NCI-H82 (cell line): Measurements from ENCODE around the gene ALLC.

Experiments used
- DNase-seq: peaks from one replicate; lab custom pipeline; 2025; lab: John Stamatoyannopoulos, UW

Gene ALLC

GRCh38 chr2:3639653-3640052 lies 18.3 kb upstream of the ALLC start:
- DNase-seq = no peak

- DNase-seq = no peak
These were observed 16.8 kb upstream of the ALLC start for GRCh38 chr2:3641181-3641580.

DNA sequence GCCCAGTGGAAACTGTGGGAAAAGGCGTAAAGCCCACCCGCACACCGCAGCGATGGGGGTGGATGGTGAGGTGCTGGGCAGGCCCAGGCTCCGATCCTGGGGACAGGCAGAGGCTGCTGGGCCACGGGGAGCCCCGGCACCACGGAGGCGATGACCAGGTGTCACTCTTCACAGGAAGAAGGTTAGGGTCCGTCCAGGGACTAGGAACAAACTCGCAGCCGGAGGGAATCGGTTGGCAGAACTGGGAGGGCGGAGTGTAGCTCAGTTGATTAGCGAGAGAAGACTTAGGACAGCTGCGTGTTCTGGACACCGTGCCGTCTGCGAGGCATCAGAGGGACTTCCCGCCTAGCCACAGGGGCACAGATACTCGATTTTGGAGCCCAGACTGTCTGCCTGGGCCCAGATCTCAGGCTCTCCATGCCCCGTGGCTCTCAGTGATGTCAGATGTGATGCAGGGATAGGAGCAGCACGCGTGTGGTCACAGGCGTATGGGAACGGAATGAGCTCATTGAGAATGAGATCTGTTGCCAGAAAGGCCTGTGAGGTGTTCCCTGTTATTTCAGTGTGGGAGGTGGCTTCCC lies 16.1 kb upstream of the ALLC start:
- no peak for DNase-seq

- DNase-seq = no peak
These were observed 15.3 kb upstream of the ALLC start for GRCh38 chr2:3642521-3643215.

DNA sequence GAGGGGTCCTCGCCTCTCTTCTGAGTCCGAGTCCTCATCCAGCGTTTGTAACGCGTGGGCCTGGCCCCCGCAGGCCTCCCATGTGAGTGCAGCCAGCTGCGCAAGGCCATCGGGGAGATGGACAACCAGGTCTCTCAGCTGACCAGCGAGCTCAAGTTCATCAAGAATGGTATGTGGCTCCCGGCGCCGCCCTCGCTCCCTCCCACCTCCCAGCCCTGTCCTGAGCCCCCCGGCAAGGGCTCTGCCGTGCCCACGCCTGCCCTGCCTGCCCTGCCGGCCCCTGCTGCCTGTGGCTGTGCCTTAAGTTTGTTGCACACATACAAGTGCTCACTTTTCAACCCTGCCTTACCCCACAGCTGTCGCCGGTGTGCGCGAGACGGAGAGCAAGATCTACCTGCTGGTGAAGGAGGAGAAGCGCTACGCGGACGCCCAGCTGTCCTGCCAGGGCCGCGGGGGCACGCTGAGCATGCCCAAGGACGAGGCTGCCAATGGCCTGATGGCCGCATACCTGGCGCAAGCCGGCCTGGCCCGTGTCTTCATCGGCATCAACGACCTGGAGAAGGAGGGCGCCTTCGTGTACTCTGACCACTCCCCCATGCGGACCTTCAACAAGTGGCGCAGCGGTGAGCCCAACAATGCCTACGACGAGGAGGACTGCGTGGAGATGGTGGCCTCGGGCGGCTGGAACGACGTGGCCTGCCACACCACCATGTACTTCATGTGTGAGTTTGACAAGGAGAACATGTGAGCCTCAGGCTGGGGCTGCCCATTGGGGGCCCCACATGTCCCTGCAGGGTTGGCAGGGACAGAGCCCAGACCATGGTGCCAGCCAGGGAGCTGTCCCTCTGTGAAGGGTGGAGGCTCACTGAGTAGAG lies 14.4 kb upstream of the ALLC start:
- DNase-seq = no peak

- no peak for DNase-seq
These were observed 13.8 kb upstream of the ALLC start for GRCh38 chr2:3644246-3644525.

- DNase-seq = no peak
These were observed 13.0 kb upstream of the ALLC start for GRCh38 chr2:3644891-3645605.

DNA sequence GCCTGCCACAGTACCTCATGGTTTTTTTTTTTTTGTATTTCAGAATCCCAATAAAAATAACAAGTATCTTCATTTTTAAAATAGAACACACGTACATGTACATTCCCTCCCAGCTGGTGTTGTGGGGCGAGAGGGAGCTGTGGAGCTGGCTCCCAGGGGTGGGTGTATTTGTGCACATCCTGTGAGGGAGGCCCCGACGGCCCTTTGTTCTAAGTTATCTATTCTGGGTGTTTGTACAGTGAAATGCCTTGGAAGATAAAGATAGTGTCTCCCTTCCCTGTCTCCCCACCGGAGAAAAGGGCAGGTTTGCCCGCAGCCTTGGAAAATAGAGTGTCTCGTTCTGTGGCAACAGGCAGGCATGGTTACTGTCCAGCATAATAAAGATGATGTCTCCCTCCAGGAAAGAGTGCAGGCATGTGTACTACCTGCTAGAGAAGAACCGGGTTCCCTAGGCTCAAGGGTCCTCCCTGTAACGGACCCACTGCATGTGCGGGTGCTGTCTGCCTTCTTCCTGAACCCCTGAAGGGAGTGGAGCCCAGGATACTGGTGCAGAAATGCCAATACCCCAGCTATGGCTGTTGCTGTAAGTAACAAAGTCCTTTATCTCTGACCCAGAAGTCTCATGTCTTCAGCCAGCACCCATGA lies 12.1 kb upstream of the ALLC start:
- DNase-seq = no peak

DNA sequence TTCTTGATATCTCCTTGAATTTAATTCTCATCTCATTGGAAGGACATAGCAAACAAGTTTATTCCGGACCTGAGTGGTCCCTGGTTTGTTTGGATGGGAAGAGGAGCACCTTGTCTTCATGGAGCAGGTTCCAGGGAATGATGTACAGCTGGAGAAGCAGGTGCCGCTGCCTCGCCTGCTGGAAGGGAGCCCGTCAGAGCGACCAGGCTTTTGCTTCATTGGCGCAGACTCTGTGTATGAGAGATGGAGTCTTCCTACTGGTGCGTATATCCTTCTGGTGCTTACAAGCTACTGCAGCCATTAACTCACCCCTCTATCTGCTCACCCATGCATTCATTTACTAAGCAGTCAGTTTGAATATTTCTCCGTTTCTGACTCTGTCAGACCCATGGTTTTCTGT lies 11.6 kb upstream of the ALLC start:
- DNase-seq = no peak

- DNase-seq = no peak
These were observed 10.8 kb upstream of the ALLC start for GRCh38 chr2:3647246-3647645.

GRCh38 chr2:3647831-3648651 lies 10.0 kb upstream of the ALLC start:
- peak; percentile 39 for DNase-seq

GRCh38 chr2:3648652-3649177 lies 9.3 kb upstream of the ALLC start:
- DNase-seq = no peak

DNA sequence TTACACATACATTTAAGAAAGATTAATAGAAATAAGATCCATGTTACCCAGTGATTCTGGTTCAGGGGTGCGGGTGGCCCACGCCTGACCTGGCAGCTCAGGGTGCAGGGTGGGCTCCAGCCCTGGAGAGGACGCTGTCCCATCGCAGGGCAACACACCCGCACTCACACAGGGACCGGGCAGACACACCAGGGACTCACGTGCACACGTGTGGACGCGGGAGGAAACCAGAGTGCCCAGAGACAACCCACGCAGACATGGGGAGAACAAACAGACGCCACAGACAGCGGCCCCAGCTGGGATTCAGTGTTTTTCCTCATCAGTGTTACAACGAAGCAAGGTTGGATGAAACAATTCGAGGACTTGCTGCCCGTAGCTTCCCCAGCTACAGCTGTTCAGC lies 8.4 kb upstream of the ALLC start:
- DNase-seq = no peak

DNA sequence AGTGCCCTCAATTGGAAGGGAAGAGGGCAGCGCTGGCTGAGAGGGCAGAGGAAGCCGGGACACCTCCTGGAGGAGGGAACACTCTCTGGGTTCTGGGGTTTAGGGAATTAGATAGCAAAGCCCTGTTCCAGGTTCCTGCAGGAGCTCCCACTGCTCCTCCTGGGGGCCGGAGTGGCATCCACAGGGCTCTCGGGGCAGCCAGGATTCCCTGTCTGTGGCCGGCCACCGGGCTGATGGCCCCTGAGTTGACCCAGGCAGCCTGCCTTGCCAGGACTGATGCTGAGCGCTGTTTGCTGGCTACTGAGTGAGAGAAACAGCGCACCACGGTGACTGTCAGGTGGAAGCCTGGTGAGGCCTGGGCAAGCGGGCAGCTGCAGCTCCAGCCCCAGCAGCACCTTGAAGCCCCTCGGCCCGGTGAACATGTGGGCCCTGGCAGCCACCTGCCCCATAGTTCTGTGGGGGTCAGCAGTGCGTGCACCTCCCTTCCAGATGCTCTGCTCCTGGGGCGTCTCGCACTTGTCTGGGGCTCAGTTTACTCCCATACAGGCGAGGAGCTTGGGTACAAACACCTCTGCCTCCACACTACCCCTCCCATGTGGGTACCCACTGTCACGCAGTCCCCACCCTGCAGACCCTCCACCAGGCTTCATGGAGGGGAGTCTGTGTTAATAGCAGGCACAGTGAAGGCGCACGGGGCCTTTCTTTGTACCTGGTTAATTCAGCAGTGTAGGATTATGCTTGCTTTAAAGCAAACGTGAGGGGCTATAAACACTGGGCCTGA lies 7.7 kb upstream of the ALLC start:
- DNase-seq = peak; percentile 22

DNA sequence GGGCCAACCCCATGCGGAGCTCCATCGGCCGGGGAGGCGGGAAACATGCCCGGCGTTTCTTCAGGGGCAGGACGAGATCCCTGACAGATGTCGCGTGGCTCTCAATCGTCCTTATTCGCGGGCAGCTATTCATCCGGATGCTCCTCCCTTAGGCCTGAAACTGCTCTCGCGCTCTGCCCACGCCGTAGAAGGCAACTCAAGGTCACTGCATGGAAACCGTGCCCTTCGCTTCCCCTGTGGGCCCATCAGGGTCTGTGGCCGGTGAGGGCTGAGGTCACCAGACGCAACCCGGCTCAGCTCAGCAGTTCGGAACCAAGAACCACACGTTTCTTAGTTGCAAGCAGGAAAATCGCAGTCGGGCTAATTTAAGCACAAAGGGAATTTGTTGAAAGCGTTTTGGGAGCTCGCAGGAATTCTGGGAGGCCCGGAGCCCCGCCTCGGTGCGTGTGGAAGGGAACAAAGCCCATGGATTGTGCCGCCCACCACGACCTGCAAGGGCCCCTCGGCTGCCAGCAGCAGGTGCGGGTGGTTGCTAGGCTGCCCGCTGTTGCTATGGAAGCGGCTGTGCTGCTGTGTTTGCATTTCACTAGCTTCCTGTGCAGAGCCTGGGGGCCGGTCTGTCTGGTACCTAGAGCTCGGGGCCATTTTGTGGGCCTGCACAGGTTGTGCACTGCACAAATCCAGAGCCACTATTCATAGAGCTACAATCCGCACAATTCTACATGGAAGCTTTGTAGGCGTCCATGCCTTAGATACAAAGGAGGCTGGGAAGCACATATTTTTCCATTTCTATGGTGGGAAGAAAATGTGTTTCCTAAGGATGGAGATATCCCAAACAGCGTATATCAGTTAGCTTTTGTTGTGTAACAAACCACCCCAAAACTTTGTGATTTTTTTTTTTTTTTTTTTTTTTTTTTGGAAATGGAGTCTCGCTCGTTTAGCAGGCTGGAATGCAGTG lies 6.0 kb upstream of the ALLC start:
- DNase-seq = peak; percentile 73

DNA sequence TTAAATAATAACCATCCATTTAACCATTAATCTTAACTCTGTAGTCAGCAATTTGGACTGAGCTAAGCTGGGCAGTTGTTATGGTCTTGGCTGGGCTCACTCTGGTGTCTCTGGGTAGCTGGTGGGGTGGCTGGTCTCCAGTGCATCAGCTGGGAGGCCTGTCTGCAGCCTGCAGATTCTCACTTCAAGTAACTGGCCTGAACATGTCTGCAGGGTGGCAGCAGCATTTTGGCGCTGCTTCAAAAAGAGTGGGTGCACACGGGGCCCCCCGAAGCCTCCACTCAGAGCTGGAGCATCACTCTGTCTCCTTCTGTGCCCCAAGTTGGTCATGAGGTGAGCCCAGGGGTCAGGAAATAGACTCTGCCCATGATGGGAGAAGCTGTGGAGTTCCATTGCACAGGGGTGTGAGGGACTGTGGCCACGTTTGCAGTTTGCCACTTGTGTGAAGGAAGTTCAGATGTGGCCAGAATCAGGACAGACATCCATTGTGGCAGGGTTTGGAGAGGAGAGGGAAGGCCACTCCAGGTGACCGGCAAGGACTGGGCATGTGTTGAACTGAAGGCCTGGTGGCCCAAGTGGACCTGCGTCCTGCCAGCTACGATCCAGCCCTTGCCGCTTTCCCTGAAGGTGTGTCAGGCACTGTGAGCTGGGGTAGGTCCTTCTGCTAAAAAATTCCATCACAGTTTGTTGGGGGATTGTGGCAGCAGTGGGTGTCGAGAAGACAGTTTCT lies 4.9 kb upstream of the ALLC start:
- no peak for DNase-seq

DNA sequence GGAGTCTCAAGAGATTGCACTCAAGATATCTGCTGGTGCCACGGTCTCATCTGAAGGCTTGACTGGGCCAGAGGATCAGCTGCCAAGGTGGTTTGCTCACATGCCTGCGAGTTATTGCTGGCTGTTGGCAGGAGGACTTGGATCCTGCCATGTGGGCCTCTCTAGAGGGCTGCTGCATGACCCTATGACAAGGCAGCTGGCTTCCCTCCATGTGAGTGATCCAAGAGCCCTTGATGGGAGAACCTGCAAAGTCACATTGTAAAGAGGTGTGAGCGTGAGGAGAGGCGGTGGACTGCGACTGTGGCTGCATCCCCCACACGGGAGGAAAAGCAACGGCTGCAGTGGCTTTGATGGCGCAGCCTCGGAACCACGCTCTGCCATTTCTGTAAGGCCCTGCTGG lies 4.0 kb upstream of the ALLC start:
- DNase-seq = no peak

DNA sequence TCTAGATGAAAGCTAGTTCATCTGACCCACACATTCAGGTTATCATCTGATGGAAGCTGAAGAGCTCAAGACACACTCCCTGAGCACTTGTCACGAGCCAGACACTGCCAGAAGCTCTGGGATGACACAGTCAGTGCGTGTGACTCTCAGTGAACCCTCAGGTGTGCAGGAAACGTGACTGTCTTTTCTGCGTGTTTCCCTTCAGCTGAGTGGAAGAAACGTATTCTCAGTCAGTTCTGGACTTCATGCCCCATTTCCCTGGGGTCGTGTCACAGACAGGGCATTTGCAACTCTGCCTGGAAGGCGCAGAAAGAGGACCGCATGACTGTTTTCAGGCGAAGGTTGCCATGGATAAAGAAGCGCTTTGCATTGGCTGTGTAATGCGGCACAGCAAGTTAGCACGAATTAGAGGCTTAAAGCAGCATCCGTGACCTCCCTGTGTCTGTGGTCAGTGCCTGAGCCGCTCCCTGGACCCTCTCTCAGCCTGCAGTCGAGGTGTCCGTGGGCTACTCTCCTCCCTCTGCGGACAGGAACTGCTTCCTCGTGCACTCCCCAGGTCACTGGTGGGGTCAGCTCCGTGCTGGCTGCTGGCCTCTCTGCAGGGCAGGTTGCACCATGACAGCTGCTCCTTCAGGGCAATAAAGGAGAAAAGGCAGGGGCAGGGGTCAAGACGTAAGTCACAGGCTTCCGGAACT lies 3.3 kb upstream of the ALLC start:
- DNase-seq = no peak
